ENCODE measurements around the gene CMIP.
"Not testable (repeated sequence)": the region's sequence is repeated elsewhere in the genome, so short reads cannot be mapped to it uniquely, and the experiment has no call there.

- TF ChIP-seq CTCF, POLR2A (IDR thresholded peaks at IDR 0.05): not testable (repeated sequence)
Measured at GRCh38 chr16:81422153-81422552, 22.5 kb upstream of the CMIP start.

Measured in thyroid gland (tissue), 4 donors.